ENCODE results near the gene TBL1X. TPM values are rescaled to one million over a fixed set of nuclear protein-coding genes. Genes with fewer than 3 reads are reported as not detected.

TBL1X gene
- polyA plus RNA-seq, 3 donors: 12.5 to 19.5 (median 13.8) TPM

- no peak for TF ChIP-seq CTCF (IDR thresholded peaks at IDR 0.05)
- no peak for DNase-seq
- Histone ChIP-seq H2AFZ (ENCODE audit: insufficient read depth, low read depth, low read length, poor library complexity, severe bottlenecking) (no peak overlapping the region), H3K9me3 (replicated peaks in 1 of 2; ENCODE audit: control insufficient read depth in 1 of 2, insufficient read depth in 1 of 2, low read length in 2 of 2) (no peaks in the 10 kb centered on the region), H3K4me2 (replicated peaks; ENCODE audit: extremely low read depth, low read length, poor library complexity, severe bottlenecking) (no peak overlapping the region), H4K20me1 (ENCODE audit: insufficient read depth, low read length) (no peaks in the 10 kb centered on the region), H3K79me2 (ENCODE audit: insufficient read depth, low read length) (no peaks in the 10 kb centered on the region), H3K36me3 (replicated peaks in 1 of 2; ENCODE audit: control insufficient read depth in 1 of 2, insufficient read depth in 2 of 2, low read length in 2 of 2) (peaks cover 36 to 72% of the 10 kb centered on the region in 2 donors), H3K27ac (ENCODE audit: low read depth in 1 of 2, low read length in 2 of 2) (no peak overlapping the region), H3K9ac (ENCODE audit: insufficient read depth, low read length, poor library complexity, severe bottlenecking) (no peak overlapping the region), H3K4me1 (ENCODE audit: control insufficient read depth in 1 of 2, insufficient read depth in 2 of 2, low read length in 2 of 2) (peaks cover 0 to 7% of the 10 kb centered on the region in 2 donors), H3K4me3 (replicated peaks in 1 of 3; ENCODE audit: low read depth in 2 of 3, low read length in 3 of 3) (no peak overlapping the region), H3K27me3 (ENCODE audit: control insufficient read depth in 2 of 2, insufficient read depth in 2 of 2, low read length in 2 of 2) (no peaks in the 10 kb centered on the region)
- Mint-ChIP-seq H3K4me3 (no peak overlapping the region), H3K27ac (peak overlapping the region in 1 of 7 donors; percentile 75), H3K9me3 (peaks cover 0 to 8% (median 1%) of the 10 kb centered on the region in 7 donors), H3K36me3 (peaks cover 63 to 77% of the 10 kb centered on the region in 2 donors), H3K4me1 (peaks cover 7% of the 10 kb centered on the region), H3K27me3 (ENCODE audit: low read depth in 3 of 3) (peaks cover 0 to 12% (median 0%) of the 10 kb centered on the region in 3 donors)
- WGBS (ENCODE audit: insufficient coverage): 100% methylated on average over 2 of the region's 10 CpGs
- intact Hi-C loops (cut with micrococcal nuclease): loop anchor here (5.0 to 10.0 kb wide), 3 partner anchors 736 to 963 kb away; no protein-coding TSS in a partner anchor
Measured at GRCh38 chrX:9708086-9708485, 243.2 kb downstream of the TBL1X start.

- peaks cover 0 to 7% of the 10 kb centered on the region in 2 donors for H3K4me1 ChIP-seq (ENCODE audit: control insufficient read depth in 1 of 2, insufficient read depth in 2 of 2, low read length in 2 of 2)
- Mint-ChIP-seq H3K9me3 (peaks cover 0 to 6% (median 1%) of the 10 kb centered on the region in 7 donors), H3K27ac (peak overlapping the region in 1 of 7 donors; percentile 45), H3K27me3 (ENCODE audit: low read depth in 3 of 3) (peaks cover 0 to 7% (median 0%) of the 10 kb centered on the region in 3 donors), H3K4me3 (no peak overlapping the region), H3K36me3 (peaks cover 61 to 77% of the 10 kb centered on the region in 2 donors), H3K4me1 (peaks cover 7% of the 10 kb centered on the region)
- no peak overlapping the region for H3K27ac ChIP-seq (ENCODE audit: low read depth in 1 of 2, low read length in 2 of 2)
- H3K4me3 ChIP-seq (replicated peaks in 1 of 3; ENCODE audit: low read depth in 2 of 3, low read length in 3 of 3): no peak overlapping the region
- H3K9ac ChIP-seq (ENCODE audit: insufficient read depth, low read length, poor library complexity, severe bottlenecking): no peak overlapping the region
- H3K79me2 ChIP-seq (ENCODE audit: insufficient read depth, low read length): no peaks in the 10 kb centered on the region
- H2AFZ ChIP-seq (ENCODE audit: insufficient read depth, low read depth, low read length, poor library complexity, severe bottlenecking): no peak overlapping the region
- no peaks in the 10 kb centered on the region for H4K20me1 ChIP-seq (ENCODE audit: insufficient read depth, low read length)
- 67% methylated on average over 4 of the region's 17 CpGs for WGBS (ENCODE audit: insufficient coverage)
- no peaks in the 10 kb centered on the region for H3K9me3 ChIP-seq (replicated peaks in 1 of 2; ENCODE audit: control insufficient read depth in 1 of 2, insufficient read depth in 1 of 2, low read length in 2 of 2)
- intact Hi-C loops (cut with micrococcal nuclease): loop anchor here (5.0 to 10.0 kb wide), 3 partner anchors 737 to 964 kb away; no protein-coding TSS in a partner anchor
- H3K27me3 ChIP-seq (ENCODE audit: control insufficient read depth in 2 of 2, insufficient read depth in 2 of 2, low read length in 2 of 2): no peaks in the 10 kb centered on the region
- peak; percentile 69 to 77 (median 70) for DNase-seq
- H3K36me3 ChIP-seq (replicated peaks in 1 of 2; ENCODE audit: control insufficient read depth in 1 of 2, insufficient read depth in 2 of 2, low read length in 2 of 2): peaks cover 37 to 75% of the 10 kb centered on the region in 2 donors
- H3K4me2 ChIP-seq (replicated peaks; ENCODE audit: extremely low read depth, low read length, poor library complexity, severe bottlenecking): no peak overlapping the region
- peak; percentile 74 for TF ChIP-seq CTCF (IDR thresholded peaks at IDR 0.05)
Measured at GRCh38 chrX:9708923-9709553, 244.2 kb downstream of the TBL1X start.
